HEK293 (cell line): ENCODE data around the gene C18orf32.

ENCODE experiments used
- CTCF ChIA-PET: fragments of 350-600 bp; formaldehyde crosslinking; extraction: SDS; loops from one replicate; lab custom pipeline; 2021; ENCODE audit warnings: antibody characterized with exemption; lab: Yijun Ruan, JAX
- POLR2A ChIA-PET: fragments of 300-600 bp; formaldehyde crosslinking; extraction: SDS; loops from one replicate; lab custom pipeline; 2020; ENCODE audit warnings: antibody characterized with exemption, inconsistent platforms; lab: Yijun Ruan, JAX
- H3K27ac ChIP-seq: fragments of 200-500 bp; sonication (Bioruptor generic); 2 replicates; pipeline ENCODE4 v1.5.1; 2014; ENCODE audit warnings: low read depth, low read length, control low read depth, inconsistent platforms; ENCODE audit errors: extremely low read depth
- H3K36me3 ChIP-seq, 2 experiments: fragments of 200-500 bp in 1 of 2; sonication (Bioruptor generic) in 1 of 2; 1 replicate in 1 of 2; 2 replicates in 1 of 2; pipeline ENCODE4 v1.5.1; 2014 to 2017; ENCODE audit warnings: inconsistent platforms in 2 of 2, low read length in 2 of 2; ENCODE audit not compliant: control insufficient read depth in 2 of 2, insufficient read depth in 1 of 2
- H3K4me1 ChIP-seq: fragments of 200-500 bp; sonication (Bioruptor generic); 2 replicates; pipeline ENCODE4 v1.5.1; 2014; ENCODE audit warnings: mild to moderate bottlenecking, low read length, inconsistent platforms; ENCODE audit not compliant: control insufficient read depth, insufficient read depth
- H3K4me3 ChIP-seq: 2 replicates; pipeline ENCODE4 v1.5.1; 2011; ENCODE audit warnings: low read depth, mild to moderate bottlenecking, control low read depth, low read length, moderate library complexity
- H3K9me3 ChIP-seq: fragments of 200-500 bp; sonication (Bioruptor generic); 2 replicates; pipeline ENCODE4 v1.5.1; 2014; ENCODE audit warnings: low read depth, low read length, inconsistent platforms; ENCODE audit not compliant: control insufficient read depth, insufficient read depth
- GFI1B ChIP-seq: fragments of 450-650 bp; formaldehyde crosslinking; IDR thresholded peaks from 2 replicates; pipeline ENCODE4 v1.5.1; 2016; ENCODE audit warnings: missing biosample characterization, missing genetic modification characterization
- GLI2 ChIP-seq: fragments of 450-650 bp; formaldehyde crosslinking; IDR thresholded peaks from 2 replicates; pipeline ENCODE4; 2017; ENCODE audit warnings: missing biosample characterization, missing genetic modification characterization, low read depth, borderline replicate concordance
- GLI4 ChIP-seq: fragments of 450-650 bp; formaldehyde crosslinking; IDR thresholded peaks from 2 replicates; pipeline ENCODE4 v1.5.1; 2016; ENCODE audit warnings: missing biosample characterization, missing genetic modification characterization
- KLF10 ChIP-seq: fragments of 450-650 bp; IDR thresholded peaks from 2 replicates; pipeline ENCODE4 v1.5.1; 2018; ENCODE audit warnings: missing biosample characterization, mild to moderate bottlenecking, missing genetic modification characterization
- KLF9 ChIP-seq: fragments of 450-650 bp; formaldehyde crosslinking; IDR thresholded peaks from 2 replicates; pipeline ENCODE4 v1.5.1; 2016; ENCODE audit warnings: missing biosample characterization, missing genetic modification characterization, low read depth
- MEIS1 ChIP-seq: sonication (generic); formaldehyde crosslinking; IDR thresholded peaks from 2 replicates; pipeline ENCODE4 v1.8.1; 2022; ENCODE audit warnings: missing genetic modification reagents, mild to moderate bottlenecking, borderline replicate concordance
- SP2 ChIP-seq: fragments of 450-650 bp; formaldehyde crosslinking; IDR thresholded peaks from 2 replicates; pipeline ENCODE4 v1.5.1; 2016; ENCODE audit warnings: missing biosample characterization, missing genetic modification characterization
- SP3 ChIP-seq: fragments of 450-650 bp; formaldehyde crosslinking; IDR thresholded peaks from 2 replicates; pipeline ENCODE4 v1.5.1; 2016; ENCODE audit warnings: missing biosample characterization, missing genetic modification characterization
- ZBTB17 ChIP-seq: fragments of 450-650 bp; formaldehyde crosslinking; IDR thresholded peaks from 2 replicates; pipeline ENCODE4 v1.5.1; 2016; ENCODE audit warnings: missing biosample characterization, missing genetic modification characterization
- ZNF174 ChIP-seq: fragments of 450-650 bp; formaldehyde crosslinking; IDR thresholded peaks from 2 replicates; pipeline ENCODE4 v1.5.0; 2017; ENCODE audit warnings: missing biosample characterization, mild to moderate bottlenecking, missing genetic modification characterization
- ZNF202 ChIP-seq: fragments of 450-650 bp; formaldehyde crosslinking; IDR thresholded peaks from 2 replicates; pipeline ENCODE4 v1.5.1; 2016; ENCODE audit warnings: missing biosample characterization, missing genetic modification characterization, borderline replicate concordance
- ZNF211 ChIP-seq: fragments of 450-650 bp; formaldehyde crosslinking; IDR thresholded peaks from 2 replicates; pipeline ENCODE4 v1.5.1; 2016; ENCODE audit warnings: low read depth, missing biosample characterization, missing genetic modification characterization
- ZNF214 ChIP-seq: fragments of 450-650 bp; formaldehyde crosslinking; IDR thresholded peaks from 2 replicates; pipeline ENCODE4 v1.5.1; 2017; ENCODE audit warnings: missing biosample characterization, mild to moderate bottlenecking, missing genetic modification characterization, borderline replicate concordance
- ZNF221 ChIP-seq: fragments of 450-650 bp; formaldehyde crosslinking; IDR thresholded peaks from 2 replicates; pipeline ENCODE4 v1.5.1; 2017; ENCODE audit warnings: missing biosample characterization, missing genetic modification characterization, borderline replicate concordance
- ZNF223 ChIP-seq: fragments of 450-650 bp; formaldehyde crosslinking; IDR thresholded peaks from 2 replicates; pipeline ENCODE4 v1.5.1; 2016; ENCODE audit warnings: missing biosample characterization, missing genetic modification characterization
- ZNF391 ChIP-seq: fragments of 450-650 bp; formaldehyde crosslinking; IDR thresholded peaks from 2 replicates; pipeline ENCODE4 v1.5.1; 2016; ENCODE audit warnings: low read depth, missing biosample characterization, missing genetic modification characterization, borderline replicate concordance
- ZNF501 ChIP-seq: fragments of 450-650 bp; formaldehyde crosslinking; IDR thresholded peaks from 2 replicates; pipeline ENCODE4 v1.5.1; 2016; ENCODE audit warnings: missing biosample characterization, missing genetic modification characterization
- ZNF521 ChIP-seq: fragments of 450-650 bp; formaldehyde crosslinking; IDR thresholded peaks from 2 replicates; pipeline ENCODE4 v1.5.1; 2017; ENCODE audit warnings: missing biosample characterization, mild to moderate bottlenecking, missing genetic modification characterization
- ZNF548 ChIP-seq: fragments of 450-650 bp; formaldehyde crosslinking; IDR thresholded peaks from 2 replicates; pipeline ENCODE4 v1.5.1; 2016; ENCODE audit warnings: missing biosample characterization, missing genetic modification characterization
- ZNF623 ChIP-seq: fragments of 450-650 bp; formaldehyde crosslinking; IDR thresholded peaks from 2 replicates; pipeline ENCODE4 v1.5.1; 2016; ENCODE audit warnings: missing biosample characterization, missing genetic modification characterization
- ZNF658 ChIP-seq: fragments of 450-650 bp; formaldehyde crosslinking; IDR thresholded peaks from 2 replicates; pipeline ENCODE4; 2016; ENCODE audit warnings: missing biosample characterization, missing genetic modification characterization
- ZSCAN16 ChIP-seq: fragments of 450-650 bp; formaldehyde crosslinking; IDR thresholded peaks from 2 replicates; pipeline ENCODE4 v1.5.1; 2016; ENCODE audit warnings: missing biosample characterization, missing genetic modification characterization
- ZSCAN23 ChIP-seq: fragments of 450-650 bp; formaldehyde crosslinking; IDR thresholded peaks from 2 replicates; pipeline ENCODE4 v1.5.1; 2016; ENCODE audit warnings: missing biosample characterization, missing genetic modification characterization
- TF ChIP-seq, protein P1 (sequence below): fragments of 450-650 bp; formaldehyde crosslinking; IDR thresholded peaks from 2 replicates; pipeline ENCODE4 v1.5.1; 2017; ENCODE audit warnings: missing biosample characterization, missing genetic modification characterization
- TF ChIP-seq, protein P2 (sequence below): fragments of 450-650 bp; formaldehyde crosslinking; IDR thresholded peaks from 2 replicates; pipeline ENCODE4 v1.5.1; 2016; ENCODE audit warnings: missing biosample characterization, missing genetic modification characterization
- TF ChIP-seq, protein P3 (sequence below): fragments of 450-650 bp; formaldehyde crosslinking; IDR thresholded peaks from 2 replicates; pipeline ENCODE4 v1.5.1; 2016; ENCODE audit warnings: missing biosample characterization, missing genetic modification characterization
- TF ChIP-seq, protein P4 (sequence below): fragments of 450-650 bp; formaldehyde crosslinking; IDR thresholded peaks from 2 replicates; pipeline ENCODE4 v1.5.1; 2017; ENCODE audit warnings: missing biosample characterization, missing genetic modification characterization
- TF ChIP-seq, protein P5 (sequence below): fragments of 450-650 bp; formaldehyde crosslinking; IDR thresholded peaks from 2 replicates; pipeline ENCODE4 v1.5.1; 2016; ENCODE audit warnings: missing biosample characterization, missing genetic modification characterization

The C18orf32 gene

DNA sequence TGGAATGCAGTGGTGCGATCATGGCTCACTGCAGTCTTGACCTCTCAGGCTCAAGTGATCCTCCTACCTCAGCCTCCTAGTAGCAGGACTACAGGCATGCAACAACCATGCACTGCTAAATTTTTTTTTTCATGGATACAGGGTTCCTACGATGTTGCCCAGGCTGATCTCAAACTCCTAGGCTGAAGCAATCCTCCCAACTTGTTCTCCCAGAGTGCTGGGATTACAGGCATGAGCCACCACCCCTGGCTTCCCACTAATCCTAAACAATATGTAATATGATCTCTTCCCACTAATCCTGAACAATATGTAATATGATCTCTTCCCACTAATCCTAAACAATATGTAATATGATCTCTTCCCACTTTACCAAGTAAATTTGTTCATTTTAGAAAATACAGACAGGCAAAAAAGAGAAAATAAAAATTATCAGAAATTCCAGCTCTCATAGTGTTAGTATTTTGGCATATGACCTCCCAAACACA is 33.7 kb upstream of the C18orf32 start:
- ChIA-PET POLR2A (no interaction called here), CTCF (interaction anchor here (0.6 to 1.8 kb wide), 2 partner anchors 10 to 339 kb away, joined by 4 to 5 read pairs; no protein-coding TSS in a partner anchor)
- no peak overlapping the region for H3K27ac ChIP-seq
- peaks cover 12% of the 10 kb centered on the region for H3K4me1 ChIP-seq
- no peaks in the 10 kb centered on the region for H3K9me3 ChIP-seq
- no peaks in the 10 kb centered on the region for H3K36me3 ChIP-seq
- H3K4me3 ChIP-seq = no peak overlapping the region
- peak; percentile 38; the same call in 1 of the 2 replicates for TF ChIP-seq SP3 (tag by site-specific recombination)
- TF ChIP-seq ZNF658 (tag by site-specific recombination) = no peak
- no peak for TF ChIP-seq ZSCAN23 (tag by site-specific recombination)
- no peak for TF ChIP-seq ZNF221 (tag by site-specific recombination)
- TF ChIP-seq, protein P1, sequence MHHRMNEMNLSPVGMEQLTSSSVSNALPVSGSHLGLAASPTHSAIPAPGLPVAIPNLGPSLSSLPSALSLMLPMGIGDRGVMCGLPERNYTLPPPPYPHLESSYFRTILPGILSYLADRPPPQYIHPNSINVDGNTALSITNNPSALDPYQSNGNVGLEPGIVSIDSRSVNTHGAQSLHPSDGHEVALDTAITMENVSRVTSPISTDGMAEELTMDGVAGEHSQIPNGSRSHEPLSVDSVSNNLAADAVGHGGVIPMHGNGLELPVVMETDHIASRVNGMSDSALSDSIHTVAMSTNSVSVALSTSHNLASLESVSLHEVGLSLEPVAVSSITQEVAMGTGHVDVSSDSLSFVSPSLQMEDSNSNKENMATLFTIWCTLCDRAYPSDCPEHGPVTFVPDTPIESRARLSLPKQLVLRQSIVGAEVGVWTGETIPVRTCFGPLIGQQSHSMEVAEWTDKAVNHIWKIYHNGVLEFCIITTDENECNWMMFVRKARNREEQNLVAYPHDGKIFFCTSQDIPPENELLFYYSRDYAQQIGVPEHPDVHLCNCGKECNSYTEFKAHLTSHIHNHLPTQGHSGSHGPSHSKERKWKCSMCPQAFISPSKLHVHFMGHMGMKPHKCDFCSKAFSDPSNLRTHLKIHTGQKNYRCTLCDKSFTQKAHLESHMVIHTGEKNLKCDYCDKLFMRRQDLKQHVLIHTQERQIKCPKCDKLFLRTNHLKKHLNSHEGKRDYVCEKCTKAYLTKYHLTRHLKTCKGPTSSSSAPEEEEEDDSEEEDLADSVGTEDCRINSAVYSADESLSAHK (tag by site-specific recombination) = no peak; the same call in 1 of the 2 replicates
- no peak for TF ChIP-seq ZSCAN16 (tag by site-specific recombination)
- peak; percentile 92 for TF ChIP-seq ZBTB17 (tag by site-specific recombination)
- no peak for TF ChIP-seq GLI4 (tag by site-specific recombination)
- no peak for TF ChIP-seq MEIS1 (CRISPR knock-in tag)
- TF ChIP-seq ZNF501 (tag by site-specific recombination) = 0 out of 2 replicates have a peak, but pooled peaks have one; percentile 35
- 0 out of 2 replicates have a peak, but pooled peaks have one; percentile 34 for TF ChIP-seq GFI1B (tag by site-specific recombination)
- no peak for TF ChIP-seq SP2 (tag by site-specific recombination)
- TF ChIP-seq ZNF391 (tag by site-specific recombination) = 0 out of 2 replicates have a peak, but pooled peaks have one; percentile 21
- TF ChIP-seq ZNF174 (tag by site-specific recombination) = no peak
- no peak for TF ChIP-seq ZNF548 (tag by site-specific recombination)
- no peak for TF ChIP-seq ZNF202 (tag by site-specific recombination)
- TF ChIP-seq, protein P2, sequence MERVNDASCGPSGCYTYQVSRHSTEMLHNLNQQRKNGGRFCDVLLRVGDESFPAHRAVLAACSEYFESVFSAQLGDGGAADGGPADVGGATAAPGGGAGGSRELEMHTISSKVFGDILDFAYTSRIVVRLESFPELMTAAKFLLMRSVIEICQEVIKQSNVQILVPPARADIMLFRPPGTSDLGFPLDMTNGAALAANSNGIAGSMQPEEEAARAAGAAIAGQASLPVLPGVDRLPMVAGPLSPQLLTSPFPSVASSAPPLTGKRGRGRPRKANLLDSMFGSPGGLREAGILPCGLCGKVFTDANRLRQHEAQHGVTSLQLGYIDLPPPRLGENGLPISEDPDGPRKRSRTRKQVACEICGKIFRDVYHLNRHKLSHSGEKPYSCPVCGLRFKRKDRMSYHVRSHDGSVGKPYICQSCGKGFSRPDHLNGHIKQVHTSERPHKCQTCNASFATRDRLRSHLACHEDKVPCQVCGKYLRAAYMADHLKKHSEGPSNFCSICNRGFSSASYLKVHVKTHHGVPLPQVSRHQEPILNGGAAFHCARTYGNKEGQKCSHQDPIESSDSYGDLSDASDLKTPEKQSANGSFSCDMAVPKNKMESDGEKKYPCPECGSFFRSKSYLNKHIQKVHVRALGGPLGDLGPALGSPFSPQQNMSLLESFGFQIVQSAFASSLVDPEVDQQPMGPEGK (tag by site-specific recombination) = peak; percentile 36; the same call in 1 of the 2 replicates
- TF ChIP-seq ZNF623 = no peak; the same call in 1 of the 2 replicates
- TF ChIP-seq ZNF214 (tag by site-specific recombination) = no peak
- no peak for TF ChIP-seq ZNF223 (tag by site-specific recombination)
- no peak; the same call in 1 of the 2 replicates for TF ChIP-seq KLF9
- TF ChIP-seq, protein P3, sequence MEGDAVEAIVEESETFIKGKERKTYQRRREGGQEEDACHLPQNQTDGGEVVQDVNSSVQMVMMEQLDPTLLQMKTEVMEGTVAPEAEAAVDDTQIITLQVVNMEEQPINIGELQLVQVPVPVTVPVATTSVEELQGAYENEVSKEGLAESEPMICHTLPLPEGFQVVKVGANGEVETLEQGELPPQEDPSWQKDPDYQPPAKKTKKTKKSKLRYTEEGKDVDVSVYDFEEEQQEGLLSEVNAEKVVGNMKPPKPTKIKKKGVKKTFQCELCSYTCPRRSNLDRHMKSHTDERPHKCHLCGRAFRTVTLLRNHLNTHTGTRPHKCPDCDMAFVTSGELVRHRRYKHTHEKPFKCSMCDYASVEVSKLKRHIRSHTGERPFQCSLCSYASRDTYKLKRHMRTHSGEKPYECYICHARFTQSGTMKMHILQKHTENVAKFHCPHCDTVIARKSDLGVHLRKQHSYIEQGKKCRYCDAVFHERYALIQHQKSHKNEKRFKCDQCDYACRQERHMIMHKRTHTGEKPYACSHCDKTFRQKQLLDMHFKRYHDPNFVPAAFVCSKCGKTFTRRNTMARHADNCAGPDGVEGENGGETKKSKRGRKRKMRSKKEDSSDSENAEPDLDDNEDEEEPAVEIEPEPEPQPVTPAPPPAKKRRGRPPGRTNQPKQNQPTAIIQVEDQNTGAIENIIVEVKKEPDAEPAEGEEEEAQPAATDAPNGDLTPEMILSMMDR (tag by site-specific recombination) = no peak
- no peak for TF ChIP-seq ZNF521 (tag by site-specific recombination)
- TF ChIP-seq GLI2 (tag by site-specific recombination) = no peak
- TF ChIP-seq, protein P4, sequence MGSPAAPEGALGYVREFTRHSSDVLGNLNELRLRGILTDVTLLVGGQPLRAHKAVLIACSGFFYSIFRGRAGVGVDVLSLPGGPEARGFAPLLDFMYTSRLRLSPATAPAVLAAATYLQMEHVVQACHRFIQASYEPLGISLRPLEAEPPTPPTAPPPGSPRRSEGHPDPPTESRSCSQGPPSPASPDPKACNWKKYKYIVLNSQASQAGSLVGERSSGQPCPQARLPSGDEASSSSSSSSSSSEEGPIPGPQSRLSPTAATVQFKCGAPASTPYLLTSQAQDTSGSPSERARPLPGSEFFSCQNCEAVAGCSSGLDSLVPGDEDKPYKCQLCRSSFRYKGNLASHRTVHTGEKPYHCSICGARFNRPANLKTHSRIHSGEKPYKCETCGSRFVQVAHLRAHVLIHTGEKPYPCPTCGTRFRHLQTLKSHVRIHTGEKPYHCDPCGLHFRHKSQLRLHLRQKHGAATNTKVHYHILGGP (tag by site-specific recombination) = peak; percentile 77; the same call in 1 of the 2 replicates
- TF ChIP-seq ZNF211 = no peak
- TF ChIP-seq, protein P5, sequence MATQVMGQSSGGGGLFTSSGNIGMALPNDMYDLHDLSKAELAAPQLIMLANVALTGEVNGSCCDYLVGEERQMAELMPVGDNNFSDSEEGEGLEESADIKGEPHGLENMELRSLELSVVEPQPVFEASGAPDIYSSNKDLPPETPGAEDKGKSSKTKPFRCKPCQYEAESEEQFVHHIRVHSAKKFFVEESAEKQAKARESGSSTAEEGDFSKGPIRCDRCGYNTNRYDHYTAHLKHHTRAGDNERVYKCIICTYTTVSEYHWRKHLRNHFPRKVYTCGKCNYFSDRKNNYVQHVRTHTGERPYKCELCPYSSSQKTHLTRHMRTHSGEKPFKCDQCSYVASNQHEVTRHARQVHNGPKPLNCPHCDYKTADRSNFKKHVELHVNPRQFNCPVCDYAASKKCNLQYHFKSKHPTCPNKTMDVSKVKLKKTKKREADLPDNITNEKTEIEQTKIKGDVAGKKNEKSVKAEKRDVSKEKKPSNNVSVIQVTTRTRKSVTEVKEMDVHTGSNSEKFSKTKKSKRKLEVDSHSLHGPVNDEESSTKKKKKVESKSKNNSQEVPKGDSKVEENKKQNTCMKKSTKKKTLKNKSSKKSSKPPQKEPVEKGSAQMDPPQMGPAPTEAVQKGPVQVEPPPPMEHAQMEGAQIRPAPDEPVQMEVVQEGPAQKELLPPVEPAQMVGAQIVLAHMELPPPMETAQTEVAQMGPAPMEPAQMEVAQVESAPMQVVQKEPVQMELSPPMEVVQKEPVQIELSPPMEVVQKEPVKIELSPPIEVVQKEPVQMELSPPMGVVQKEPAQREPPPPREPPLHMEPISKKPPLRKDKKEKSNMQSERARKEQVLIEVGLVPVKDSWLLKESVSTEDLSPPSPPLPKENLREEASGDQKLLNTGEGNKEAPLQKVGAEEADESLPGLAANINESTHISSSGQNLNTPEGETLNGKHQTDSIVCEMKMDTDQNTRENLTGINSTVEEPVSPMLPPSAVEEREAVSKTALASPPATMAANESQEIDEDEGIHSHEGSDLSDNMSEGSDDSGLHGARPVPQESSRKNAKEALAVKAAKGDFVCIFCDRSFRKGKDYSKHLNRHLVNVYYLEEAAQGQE (tag by site-specific recombination) = no peak
- TF ChIP-seq KLF10 = no peak
